Activated CD4-positive, alpha-beta T cell treated with anti-CD3 and anti-CD28 coated beads for 24 hours (primary cell): ENCODE data around the gene CHST12.
"Not testable (repeated sequence)": the region's sequence is repeated elsewhere in the genome, so short reads cannot be mapped to it uniquely, and the experiment has no call there.

ENCODE experiments used
- DNase-seq, 2 donors: peaks; one replicate each; pipeline ENCODE4 v3.0.0-alpha.2; 2020; ENCODE audit warnings: low read depth in 2 of 2

The CHST12 gene

GRCh38 chr7:2435146-2435545 is 31.7 kb downstream of the CHST12 start:
- DNase-seq: no peak

- DNase-seq: no peak
Measured at GRCh38 chr7:2436341-2437104, 33.1 kb downstream of the CHST12 start.

- no peak for DNase-seq
Measured at GRCh38 chr7:2437136-2437535, 33.7 kb downstream of the CHST12 start.

GRCh38 chr7:2437537-2438148 is 34.2 kb downstream of the CHST12 start:
- no peak for DNase-seq

GRCh38 chr7:2438186-2438585 is 34.8 kb downstream of the CHST12 start:
- DNase-seq: no peak

GRCh38 chr7:2438775-2439174 is 35.4 kb downstream of the CHST12 start:
- DNase-seq: no peak

- no peak for DNase-seq
Measured at GRCh38 chr7:2440608-2441245, 37.3 kb downstream of the CHST12 start.

GRCh38 chr7:2441430-2442058 is 38.1 kb downstream of the CHST12 start:
- DNase-seq: no peak

GRCh38 chr7:2443491-2443890 is 40.1 kb downstream of the CHST12 start:
- DNase-seq: no peak

GRCh38 chr7:2444476-2444875 is 41.1 kb downstream of the CHST12 start:
- DNase-seq: no peak

GRCh38 chr7:2445047-2445446 is 41.6 kb downstream of the CHST12 start:
- no peak for DNase-seq

GRCh38 chr7:2445898-2446555 is 42.6 kb downstream of the CHST12 start:
- DNase-seq: no peak

- no peak for DNase-seq
Measured at GRCh38 chr7:2446676-2447075, 43.3 kb downstream of the CHST12 start.

GRCh38 chr7:2450198-2451107 is 47.0 kb downstream of the CHST12 start:
- DNase-seq: no peak

GRCh38 chr7:2451171-2452073 is 48.0 kb downstream of the CHST12 start:
- peak; percentile 75 to 85 for DNase-seq

- DNase-seq: no peak
Measured at GRCh38 chr7:2452074-2452507, 48.7 kb downstream of the CHST12 start.

GRCh38 chr7:2452643-2453270 is 49.3 kb downstream of the CHST12 start:
- no peak for DNase-seq

GRCh38 chr7:2453849-2454248 is 50.4 kb downstream of the CHST12 start:
- not testable (repeated sequence) for DNase-seq

- DNase-seq: no peak
Measured at GRCh38 chr7:2459674-2460073, 56.3 kb downstream of the CHST12 start.
